PC-9 (cell line): Measurements from ENCODE around the gene NCOA3. TPM values are rescaled to one million over a fixed set of nuclear protein-coding genes. Genes with fewer than 3 reads are reported as not detected.

Experiments
- BruUV-seq: library from RNA; stranded (reverse); fragments of 400-500 nt; replicated peaks from 2 replicates; lab custom pipeline; 2021; lab: Mats Ljungman, UMichigan
- CTCF ChIA-PET: fragments of 300-600 bp; sonication (Branson Sonifier 250); formaldehyde crosslinking; loops from one replicate; lab custom pipeline; 2022; ENCODE audit warnings: antibody characterized with exemption; lab: Charles Lee
- POLR2A ChIA-PET: fragments of 300-600 bp; sonication (Branson Sonifier 250); formaldehyde crosslinking; loops from one replicate; lab custom pipeline; 2022; ENCODE audit warnings: antibody characterized with exemption; ENCODE audit not compliant: unreplicated experiment; lab: Charles Lee
- DNase-seq, 2 experiments: peaks; one replicate each; pipeline versions ENCODE4 v3.0.0 to v3.0.0-alpha.2; 2015 to 2022; ENCODE audit warnings: mixed read lengths in 1 of 2
- H2AFZ ChIP-seq: fragments of 200-600 bp; sonication (generic); 2 replicates; pipeline ENCODE4 v1.8.1; 2017; ENCODE audit warnings: antibody characterized with exemption
- H3F3A ChIP-seq: fragments of 200-600 bp; sonication (generic); 2 replicates; pipeline ENCODE4 v1.8.1; 2017; ENCODE audit warnings: antibody characterized with exemption, mild to moderate bottlenecking, low read depth; ENCODE audit not compliant: insufficient read depth
- H3K27ac ChIP-seq: fragments of 200-600 bp; sonication (generic); 2 replicates; pipeline ENCODE4 v1.6.1; 2016; ENCODE audit warnings: mixed run types
- H3K27me3 ChIP-seq: fragments of 200-600 bp; sonication (generic); 2 replicates; pipeline ENCODE4 v1.6.1; 2016; ENCODE audit warnings: low read depth, mixed run types; ENCODE audit not compliant: insufficient read depth
- H3K36me3 ChIP-seq: fragments of 200-600 bp; sonication (generic); 2 replicates; pipeline ENCODE4 v1.6.1; 2016; ENCODE audit warnings: low read depth, mixed run types
- H3K4me1 ChIP-seq: fragments of 200-600 bp; sonication (generic); replicated peaks from 2 replicates; pipeline ENCODE4 v1.6.1; 2016; ENCODE audit warnings: mixed run types; ENCODE audit not compliant: insufficient read depth
- H3K4me2 ChIP-seq: fragments of 200-600 bp; sonication (generic); 2 replicates; pipeline ENCODE4 v1.6.1; 2017; ENCODE audit warnings: mixed run types
- H3K4me3 ChIP-seq: fragments of 200-600 bp; sonication (generic); 2 replicates; pipeline ENCODE4 v1.6.1; 2016; ENCODE audit warnings: mixed run types
- H3K79me2 ChIP-seq: fragments of 200-600 bp; sonication (generic); 2 replicates; pipeline ENCODE4 v1.6.1; 2017; ENCODE audit warnings: low read depth, mixed run types
- H3K9me2 ChIP-seq: fragments of 200-600 bp; sonication (generic); 2 replicates; pipeline ENCODE4 v1.8.1; 2017; ENCODE audit warnings: mild to moderate bottlenecking; ENCODE audit not compliant: insufficient read depth
- H3K9me3 ChIP-seq: fragments of 200-600 bp; sonication (generic); 2 replicates; pipeline ENCODE4 v1.8.1; 2016; ENCODE audit warnings: low read depth; ENCODE audit not compliant: insufficient read depth
- H4K20me1 ChIP-seq: fragments of 200-600 bp; sonication (generic); 2 replicates; pipeline ENCODE4 v1.8.1; 2017; ENCODE audit not compliant: insufficient read depth
- EZH2 ChIP-seq: fragments of 200-600 bp; sonication (generic); IDR thresholded peaks from 2 replicates; pipeline ENCODE4 v1.8.0; 2017; ENCODE audit warnings: antibody characterized with exemption, low read depth
- intact Hi-C: fragments of 100-400 bp; cut with micrococcal nuclease; formaldehyde crosslinking; loops from one replicate; pipeline ENCODE4 v1.10.0; 2022; ENCODE audit not compliant: unreplicated experiment
- total RNA-seq: library from RNA; stranded (reverse); gene quantifications from 2 replicates; pipeline ENCODE4 v1.2.3, GENCODE V29; 2021
- TF ChIP-seq, protein P1 (sequence below): fragments of 200-600 bp; sonication (generic); conservative IDR thresholded peaks from 2 replicates; pipeline ENCODE4 v1.6.1; 2017; ENCODE audit warnings: mixed run types, antibody characterized with exemption, mild to moderate bottlenecking, moderate library complexity

The NCOA3 gene
- total RNA-seq, 1 experiment from 2014 or later: 78.0 TPM

GRCh38 chr20:47487175-47487917, 14.3 kb upstream of the NCOA3 start:
- POLR2A ChIA-PET: interaction anchor here (0.6 kb wide), 1 partner anchor 96 kb away, joined by 3 read pairs; no protein-coding TSS in a partner anchor
- TF ChIP-seq, protein P1, sequence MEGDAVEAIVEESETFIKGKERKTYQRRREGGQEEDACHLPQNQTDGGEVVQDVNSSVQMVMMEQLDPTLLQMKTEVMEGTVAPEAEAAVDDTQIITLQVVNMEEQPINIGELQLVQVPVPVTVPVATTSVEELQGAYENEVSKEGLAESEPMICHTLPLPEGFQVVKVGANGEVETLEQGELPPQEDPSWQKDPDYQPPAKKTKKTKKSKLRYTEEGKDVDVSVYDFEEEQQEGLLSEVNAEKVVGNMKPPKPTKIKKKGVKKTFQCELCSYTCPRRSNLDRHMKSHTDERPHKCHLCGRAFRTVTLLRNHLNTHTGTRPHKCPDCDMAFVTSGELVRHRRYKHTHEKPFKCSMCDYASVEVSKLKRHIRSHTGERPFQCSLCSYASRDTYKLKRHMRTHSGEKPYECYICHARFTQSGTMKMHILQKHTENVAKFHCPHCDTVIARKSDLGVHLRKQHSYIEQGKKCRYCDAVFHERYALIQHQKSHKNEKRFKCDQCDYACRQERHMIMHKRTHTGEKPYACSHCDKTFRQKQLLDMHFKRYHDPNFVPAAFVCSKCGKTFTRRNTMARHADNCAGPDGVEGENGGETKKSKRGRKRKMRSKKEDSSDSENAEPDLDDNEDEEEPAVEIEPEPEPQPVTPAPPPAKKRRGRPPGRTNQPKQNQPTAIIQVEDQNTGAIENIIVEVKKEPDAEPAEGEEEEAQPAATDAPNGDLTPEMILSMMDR: no peak
- TF ChIP-seq EZH2: no peak
- Histone ChIP-seq H3K4me2 (peak overlapping the region; percentile 34), H3K27me3 (no peaks in the 10 kb centered on the region), H2AFZ (no peak overlapping the region), H3F3A (peaks cover 20% of the 10 kb centered on the region), H3K4me3 (no peak overlapping the region), H3K27ac (peak overlapping the region; percentile 35; the same call in 1 of the 2 replicates), H3K36me3 (no peaks in the 10 kb centered on the region), H4K20me1 (no peaks in the 10 kb centered on the region), H3K9me3 (no peaks in the 10 kb centered on the region), H3K79me2 (no peaks in the 10 kb centered on the region), H3K4me1 (peaks cover 22% of the 10 kb centered on the region), H3K9me2 (no peaks in the 10 kb centered on the region)
- BruUV-seq: no TSS peak
- DNase-seq: peak; percentile 16 to 50
- intact Hi-C loops: no loop called here
- CTCF ChIA-PET: interaction anchor here (0.5 kb wide), 1 partner anchor 28 kb away, joined by 3 read pairs; no protein-coding TSS in a partner anchor

DNA sequence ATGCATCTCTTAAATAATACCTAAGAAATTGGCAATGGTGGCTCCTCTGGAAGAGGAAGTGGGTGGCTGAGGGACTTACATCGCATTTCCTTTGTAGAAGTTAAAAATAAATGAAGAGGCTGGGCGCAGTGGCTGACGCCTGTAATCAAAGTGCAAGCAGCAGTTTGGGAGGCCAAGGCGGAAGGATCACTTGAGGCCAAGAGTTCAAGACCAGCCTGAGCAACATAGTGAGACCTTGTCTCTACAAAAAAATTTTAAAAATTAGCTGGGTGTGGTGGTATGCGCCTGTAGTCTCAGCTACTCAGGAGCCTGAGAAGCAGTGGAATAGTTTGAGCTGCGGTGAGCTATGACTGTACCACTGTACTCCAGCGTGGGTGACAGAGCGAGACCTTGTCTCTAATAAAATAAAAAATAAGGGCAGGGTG, 12.2 kb upstream of the NCOA3 start:
- BruUV-seq: no TSS peak
- H2AFZ ChIP-seq: no peak overlapping the region
- intact Hi-C loops: no loop called here
- peaks cover 39% of the 10 kb centered on the region for H3F3A ChIP-seq
- POLR2A ChIA-PET: no interaction called here
- no peaks in the 10 kb centered on the region for H3K9me2 ChIP-seq
- peaks cover 43% of the 10 kb centered on the region for H3K4me1 ChIP-seq
- TF ChIP-seq EZH2: no peak
- TF ChIP-seq, protein P1: no peak
- H3K27ac ChIP-seq: no peak overlapping the region
- CTCF ChIA-PET: no interaction called here
- no peak for DNase-seq
- no peaks in the 10 kb centered on the region for H3K9me3 ChIP-seq
- no peaks in the 10 kb centered on the region for H4K20me1 ChIP-seq
- H3K79me2 ChIP-seq: no peaks in the 10 kb centered on the region
- no peak overlapping the region for H3K4me3 ChIP-seq
- H3K27me3 ChIP-seq: no peaks in the 10 kb centered on the region
- H3K4me2 ChIP-seq: no peak overlapping the region
- H3K36me3 ChIP-seq: no peaks in the 10 kb centered on the region

- TF ChIP-seq, protein P1: no peak
- TF ChIP-seq EZH2: no peak
- Histone ChIP-seq H3K9me3 (no peaks in the 10 kb centered on the region), H2AFZ (no peak overlapping the region), H3K4me3 (no peak overlapping the region), H4K20me1 (no peaks in the 10 kb centered on the region), H3K4me1 (peaks cover 47% of the 10 kb centered on the region), H3K36me3 (no peaks in the 10 kb centered on the region), H3K27me3 (no peaks in the 10 kb centered on the region), H3K27ac (no peak overlapping the region), H3K4me2 (no peak overlapping the region), H3K9me2 (no peaks in the 10 kb centered on the region), H3F3A (peaks cover 39% of the 10 kb centered on the region), H3K79me2 (no peaks in the 10 kb centered on the region)
- no TSS peak for BruUV-seq
- intact Hi-C loops: no loop called here
- DNase-seq: no peak
- POLR2A ChIA-PET: no interaction called here
- CTCF ChIA-PET: interaction anchor here (0.6 kb wide), 1 partner anchor 133 kb away, joined by 4 read pairs; no protein-coding TSS in a partner anchor
Observed at GRCh38 chr20:47490795-47491194, 10.9 kb upstream of the NCOA3 start.
